ENCODE results near the gene PIK3R1. TPM values are rescaled to one million over a fixed set of nuclear protein-coding genes. Genes with fewer than 3 reads are reported as not detected.
A peak's percentile ranks its signal among the peaks of the same experiment; 100 is the strongest.

Gene PIK3R1
- total RNA-seq (2014; rRNA removed; shearing (Covaris generic)) = 14.7 and 26.0 TPM in 2 replicates

GRCh38 chr5:68215208-68215897 lies at the start of gene PIK3R1:
Gene PIK3R1 (plus strand): TSS chr5:68215756. CDS start chr5:68226676, 10,920 bp downstream.
- no peaks in the 10 kb centered on the region for H3K27me3 ChIP-seq
- H3K4me1 ChIP-seq = 0 out of 2 replicates have a peak, but pooled peaks cover 4% of the 10 kb centered on the region
- H3K9me3 ChIP-seq (replicated peaks) = no peaks in the 10 kb centered on the region
- H3K4me3 ChIP-seq = peak within 1 kb of the TSS; percentile 81
- H3K36me3 ChIP-seq = no peaks in the 10 kb centered on the region
- peak within 1 kb of the TSS; percentile 80 for H3K27ac ChIP-seq
- peak; percentile 91 to 96 for DNase-seq

GRCh38 chr5:68167195-68167651 lies 48.3 kb upstream of the PIK3R1 start:
- H3K4me1 ChIP-seq = 0 out of 2 replicates have a peak, but pooled peaks cover 2% of the 10 kb centered on the region

GRCh38 chr5:68169903-68170302 lies 45.7 kb upstream of the PIK3R1 start:
- H3K36me3 ChIP-seq = no peaks in the 10 kb centered on the region
- H3K27ac ChIP-seq = no peak overlapping the region
- 0 out of 2 replicates have a peak, but pooled peaks cover 2% of the 10 kb centered on the region for H3K4me1 ChIP-seq
- no peaks in the 10 kb centered on the region for H3K9me3 ChIP-seq (replicated peaks)
- DNase-seq = peak in 1 of 2 experiments; percentile 29
- no peaks in the 10 kb centered on the region for H3K27me3 ChIP-seq
- H3K4me3 ChIP-seq = no peak overlapping the region

More at GRCh38 chr5:68167195-68167651, 48.3 kb upstream of the PIK3R1 start:
- DNase-seq = no peak
- no peak overlapping the region for H3K27ac ChIP-seq
- H3K36me3 ChIP-seq = no peaks in the 10 kb centered on the region
- no peaks in the 10 kb centered on the region for H3K27me3 ChIP-seq
- no peaks in the 10 kb centered on the region for H3K9me3 ChIP-seq (replicated peaks)
- no peak overlapping the region for H3K4me3 ChIP-seq

GRCh38 chr5:68170826-68171558 lies 44.6 kb upstream of the PIK3R1 start:
- Histone ChIP-seq H3K4me3 (no peak overlapping the region), H3K27ac (no peak overlapping the region), H3K9me3 (replicated peaks) (no peaks in the 10 kb centered on the region), H3K36me3 (no peaks in the 10 kb centered on the region), H3K4me1 (0 out of 2 replicates have a peak, but pooled peaks cover 2% of the 10 kb centered on the region), H3K27me3 (no peaks in the 10 kb centered on the region)
- DNase-seq = no peak

GRCh38 chr5:68172314-68172713 lies 43.2 kb upstream of the PIK3R1 start:
- Histone ChIP-seq H3K9me3 (replicated peaks) (no peaks in the 10 kb centered on the region), H3K27me3 (no peaks in the 10 kb centered on the region), H3K4me3 (no peak overlapping the region), H3K36me3 (no peaks in the 10 kb centered on the region), H3K4me1 (0 out of 2 replicates have a peak, but pooled peaks cover 2% of the 10 kb centered on the region), H3K27ac (no peak overlapping the region)
- DNase-seq = no peak

- H3K27ac ChIP-seq = no peak overlapping the region
- no peaks in the 10 kb centered on the region for H3K36me3 ChIP-seq
- no peak overlapping the region for H3K4me3 ChIP-seq
- H3K9me3 ChIP-seq (replicated peaks) = no peaks in the 10 kb centered on the region
- DNase-seq = no peak
- H3K4me1 ChIP-seq = 0 out of 2 replicates have a peak, but pooled peaks cover 2% of the 10 kb centered on the region
- H3K27me3 ChIP-seq = no peaks in the 10 kb centered on the region
Measured at GRCh38 chr5:68173007-68173406, 42.5 kb upstream of the PIK3R1 start.

GRCh38 chr5:68176253-68176652 lies 39.3 kb upstream of the PIK3R1 start:
- no peak for DNase-seq
- H3K36me3 ChIP-seq = no peaks in the 10 kb centered on the region
- H3K4me3 ChIP-seq = no peak overlapping the region
- no peaks in the 10 kb centered on the region for H3K9me3 ChIP-seq (replicated peaks)
- no peak overlapping the region for H3K27ac ChIP-seq
- no peaks in the 10 kb centered on the region for H3K27me3 ChIP-seq
- no peaks in the 10 kb centered on the region for H3K4me1 ChIP-seq

GRCh38 chr5:68176802-68177479 lies 38.6 kb upstream of the PIK3R1 start:
- no peak overlapping the region for H3K4me3 ChIP-seq
- H3K36me3 ChIP-seq = no peaks in the 10 kb centered on the region
- H3K27ac ChIP-seq = no peak overlapping the region
- no peaks in the 10 kb centered on the region for H3K27me3 ChIP-seq
- peak in 1 of 2 experiments; percentile 4 for DNase-seq
- H3K4me1 ChIP-seq = no peaks in the 10 kb centered on the region
- no peaks in the 10 kb centered on the region for H3K9me3 ChIP-seq (replicated peaks)

- Histone ChIP-seq H3K27ac (no peak overlapping the region), H3K4me1 (no peaks in the 10 kb centered on the region), H3K36me3 (no peaks in the 10 kb centered on the region), H3K9me3 (replicated peaks) (no peaks in the 10 kb centered on the region), H3K27me3 (no peaks in the 10 kb centered on the region), H3K4me3 (no peak overlapping the region)
- DNase-seq = no peak
Measured at GRCh38 chr5:68177676-68178075, 37.9 kb upstream of the PIK3R1 start.

GRCh38 chr5:68178579-68178978 lies 37.0 kb upstream of the PIK3R1 start:
- Histone ChIP-seq H3K4me1 (no peaks in the 10 kb centered on the region), H3K27me3 (no peaks in the 10 kb centered on the region), H3K36me3 (no peaks in the 10 kb centered on the region), H3K9me3 (replicated peaks) (no peaks in the 10 kb centered on the region), H3K4me3 (no peak overlapping the region), H3K27ac (no peak overlapping the region)
- no peak for DNase-seq

GRCh38 chr5:68180121-68181038 lies 35.2 kb upstream of the PIK3R1 start:
- H3K4me3 ChIP-seq = no peak overlapping the region
- H3K36me3 ChIP-seq = no peaks in the 10 kb centered on the region
- H3K4me1 ChIP-seq = no peaks in the 10 kb centered on the region
- no peak overlapping the region for H3K27ac ChIP-seq
- DNase-seq = no peak
- H3K27me3 ChIP-seq = no peaks in the 10 kb centered on the region
- H3K9me3 ChIP-seq (replicated peaks) = no peaks in the 10 kb centered on the region

- no peak for DNase-seq
- Histone ChIP-seq H3K4me3 (no peak overlapping the region), H3K9me3 (replicated peaks) (no peaks in the 10 kb centered on the region), H3K36me3 (no peaks in the 10 kb centered on the region), H3K27me3 (no peaks in the 10 kb centered on the region), H3K4me1 (no peaks in the 10 kb centered on the region), H3K27ac (no peak overlapping the region)
Measured at GRCh38 chr5:68181039-68181599, 34.4 kb upstream of the PIK3R1 start.

- Histone ChIP-seq H3K4me1 (no peaks in the 10 kb centered on the region), H3K4me3 (no peak overlapping the region), H3K27me3 (no peaks in the 10 kb centered on the region), H3K36me3 (no peaks in the 10 kb centered on the region), H3K9me3 (replicated peaks) (no peaks in the 10 kb centered on the region), H3K27ac (no peak overlapping the region)
- no peak for DNase-seq
Measured at GRCh38 chr5:68182094-68182493, 33.5 kb upstream of the PIK3R1 start.

GRCh38 chr5:68182534-68182933 lies 33.0 kb upstream of the PIK3R1 start:
- no peaks in the 10 kb centered on the region for H3K9me3 ChIP-seq (replicated peaks)
- no peaks in the 10 kb centered on the region for H3K36me3 ChIP-seq
- H3K27ac ChIP-seq = no peak overlapping the region
- no peak overlapping the region for H3K4me3 ChIP-seq
- no peak for DNase-seq
- no peaks in the 10 kb centered on the region for H3K4me1 ChIP-seq
- H3K27me3 ChIP-seq = no peaks in the 10 kb centered on the region
